HepG2 (cell line): ENCODE results near the gene ZNF652. TPM values are rescaled to one million over a fixed set of nuclear protein-coding genes. Genes with fewer than 3 reads are reported as not detected.
"Not testable (repeated sequence)": the region's sequence is repeated elsewhere in the genome, so short reads cannot be mapped to it uniquely, and the experiment has no call there.

Experiments used
- ATAC-seq: fragments of 200-7000 bp; cut with Tn5 transposase; 3 replicates; pipeline ENCODE4 v1.9.1; 2020; ENCODE audit warnings: mild to moderate bottlenecking, moderate library complexity
- BruUV-seq: library from RNA; stranded (reverse); fragments of 400-500 nt; replicated peaks from 2 replicates; lab custom pipeline; 2021; lab: Mats Ljungman, UMichigan
- CTCF ChIA-PET: fragments of 300-600 bp; formaldehyde crosslinking; extraction: SDS; loops from one replicate; lab custom pipeline; 2021; ENCODE audit warnings: low total read pairs, inconsistent platforms, low intra/inter-chr PET ratio; lab: Yijun Ruan, JAX
- POLR2A ChIA-PET: fragments of 350-600 bp; sonication (Branson Sonifier 250); formaldehyde crosslinking; loops from one replicate; lab custom pipeline; 2020; ENCODE audit warnings: antibody characterized with exemption, inconsistent platforms; lab: Yijun Ruan, JAX
- DNase-seq: peaks from one replicate; pipeline ENCODE4 v3.0.0-alpha.2; 2015; ENCODE audit warnings: low spot score
- FAIRE-seq: peaks from 3 replicates; lab custom pipeline; 2011; peaks lifted over from hg19 to GRCh38; lab: Jason Lieb, UNC
- H2AFZ ChIP-seq: one replicate; pipeline ENCODE4 v1.6.1; 2011; ENCODE audit warnings: low read length, inconsistent platforms
- H3K27ac ChIP-seq: fragments of 300-600 bp; 3 replicates; pipeline ENCODE4 v1.8.0; 2011; ENCODE audit warnings: mixed run types, mild to moderate bottlenecking, mixed read lengths, low read length, inconsistent platforms; ENCODE audit not compliant: insufficient read depth; ENCODE audit errors: extremely low read length
- H3K27me3 ChIP-seq, 2 experiments: fragments of 200-600 bp in 1 of 2; 2 replicates in 1 of 2; 3 replicates in 1 of 2; pipeline versions ENCODE4 v1.6.0 to v1.8.0; 2011; ENCODE audit warnings: low read length in 2 of 2, mild to moderate bottlenecking in 2 of 2, moderate library complexity in 2 of 2, inconsistent platforms in 1 of 2; ENCODE audit not compliant: insufficient read depth in 2 of 2, control insufficient read depth in 1 of 2
- H3K36me3 ChIP-seq, 2 experiments: fragments of 200-600 bp in 1 of 2; replicated peaks in 1 of 2; 2 replicates in 1 of 2; 3 replicates in 1 of 2; pipeline versions ENCODE4 v1.5.1 to v1.8.0; 2011; ENCODE audit warnings: low read length in 2 of 2, inconsistent platforms in 1 of 2; ENCODE audit not compliant: insufficient read depth in 2 of 2, control insufficient read depth in 1 of 2
- H3K4me1 ChIP-seq: 2 replicates; pipeline ENCODE4 v1.5.1; 2012; ENCODE audit warnings: low read length, inconsistent platforms; ENCODE audit not compliant: insufficient read depth
- H3K4me2 ChIP-seq: 2 replicates; pipeline ENCODE4 v1.6.0; 2011; ENCODE audit warnings: low read depth, low read length, inconsistent platforms
- H3K4me3 ChIP-seq, 3 experiments: fragments of 200-600 bp in 1 of 3; sonication (generic), shearing (Covaris generic) in 1 of 3; replicated peaks in 1 of 3; 2 replicates each; pipeline ENCODE4 v1.5.1; 2011 to 2016; ENCODE audit warnings: low read length in 3 of 3, inconsistent platforms in 2 of 3, low read depth in 2 of 3, mild to moderate bottlenecking in 2 of 3, control low read depth in 1 of 3, mixed read lengths in 1 of 3; ENCODE audit not compliant: insufficient read depth in 1 of 3
- H3K79me2 ChIP-seq: one replicate; pipeline ENCODE4 v1.6.1; 2011; ENCODE audit warnings: low read length, inconsistent platforms; ENCODE audit not compliant: insufficient read depth
- H3K9ac ChIP-seq: 2 replicates; pipeline ENCODE4 v1.6.0; 2011; ENCODE audit warnings: mild to moderate bottlenecking, low read depth, low read length, inconsistent platforms; ENCODE audit not compliant: insufficient read depth
- H3K9me3 ChIP-seq: 2 replicates; pipeline ENCODE4 v1.5.1; 2012; ENCODE audit warnings: mild to moderate bottlenecking, low read length
- H4K20me1 ChIP-seq: 2 replicates; pipeline ENCODE4 v1.6.0; 2011; ENCODE audit warnings: inconsistent platforms, mild to moderate bottlenecking, low read length, moderate library complexity; ENCODE audit not compliant: insufficient read depth
- ATF4 ChIP-seq, 2 experiments: fragments of 450-650 bp in 1 of 2; sonication (generic) in 1 of 2; formaldehyde crosslinking; IDR thresholded peaks; 2 replicates each; pipeline versions ENCODE4 v1.5.0 to v1.8.0; 2020 to 2022; ENCODE audit warnings: mild to moderate bottlenecking in 1 of 2, missing genetic modification reagents in 1 of 2
- BHLHE40 ChIP-seq: IDR thresholded peaks from 2 replicates; pipeline ENCODE4 v1.6.1; 2011; ENCODE audit warnings: low read length, improper control_type of control experiment
- ELF4 ChIP-seq: sonication (generic); formaldehyde crosslinking; IDR thresholded peaks from 2 replicates; pipeline ENCODE4 v1.5.0; 2020; ENCODE audit warnings: missing genetic modification reagents, mild to moderate bottlenecking, moderate library complexity, borderline replicate concordance
- FOSL2 ChIP-seq: sonication (generic); formaldehyde crosslinking; IDR thresholded peaks from 2 replicates; pipeline ENCODE4 v1.4.0; 2020; ENCODE audit warnings: missing genetic modification reagents
- GATAD1 ChIP-seq: IDR thresholded peaks from 2 replicates; pipeline ENCODE4 v1.6.1; 2016; ENCODE audit warnings: missing genetic modification reagents, missing compliant biosample characterization
- HMG20A ChIP-seq: IDR thresholded peaks from 2 replicates; pipeline ENCODE4 v1.6.1; 2016; ENCODE audit warnings: borderline replicate concordance
- JUN ChIP-seq: sonication (generic); formaldehyde crosslinking; IDR thresholded peaks from 2 replicates; pipeline ENCODE4 v1.4.0; 2020; ENCODE audit warnings: mild to moderate bottlenecking, missing genetic modification reagents
- KLF13 ChIP-seq: sonication (generic); formaldehyde crosslinking; IDR thresholded peaks from 2 replicates; pipeline ENCODE4 v1.4.0; 2020; ENCODE audit warnings: mild to moderate bottlenecking, missing genetic modification reagents
- MAFG ChIP-seq: sonication (generic); formaldehyde crosslinking; IDR thresholded peaks from 2 replicates; pipeline ENCODE4 v1.5.1; 2020; ENCODE audit warnings: mild to moderate bottlenecking, missing genetic modification reagents
- RBM39 ChIP-seq: fragments of 200-400 bp; formaldehyde crosslinking; IDR thresholded peaks from one replicate; pipeline ENCODE4 v1.6.1; 2018; ENCODE audit warnings: antibody characterized with exemption, mild to moderate bottlenecking, low read depth, low read length; ENCODE audit not compliant: poor library complexity, severe bottlenecking
- REST ChIP-seq, 2 experiments: IDR thresholded peaks; 2 replicates each; pipeline ENCODE4 v1.6.1; 2011 to 2012; ENCODE audit warnings: low read length in 2 of 2, borderline replicate concordance in 1 of 2, low read depth in 1 of 2, mild to moderate bottlenecking in 1 of 2, moderate library complexity in 1 of 2
- SIN3A ChIP-seq: IDR thresholded peaks from 2 replicates; pipeline ENCODE4 v1.6.1; 2011; ENCODE audit warnings: low read depth, mild to moderate bottlenecking, control low read depth, low read length, borderline replicate concordance
- ZMYM2 ChIP-seq: sonication (generic); formaldehyde crosslinking; IDR thresholded peaks from 2 replicates; pipeline ENCODE4 v1.8.0; 2022; ENCODE audit warnings: mild to moderate bottlenecking, missing genetic modification reagents
- ZNF10 ChIP-seq: sonication (generic); formaldehyde crosslinking; IDR thresholded peaks from 2 replicates; pipeline ENCODE4 v1.4.0; 2020; ENCODE audit warnings: mild to moderate bottlenecking, low read depth, missing genetic modification reagents, borderline replicate concordance
- ZNF121 ChIP-seq: sonication (generic); formaldehyde crosslinking; IDR thresholded peaks from 2 replicates; pipeline ENCODE4 v1.5.0; 2020; ENCODE audit warnings: mild to moderate bottlenecking, missing genetic modification reagents
- ZNF180 ChIP-seq: sonication (generic); formaldehyde crosslinking; IDR thresholded peaks from 2 replicates; pipeline ENCODE4 v1.4.0; 2020; ENCODE audit warnings: low read depth, missing genetic modification reagents, borderline replicate concordance
- ZNF460 ChIP-seq: sonication (generic); formaldehyde crosslinking; IDR thresholded peaks from 2 replicates; pipeline ENCODE4 v1.5.1; 2020; ENCODE audit warnings: missing genetic modification reagents, mild to moderate bottlenecking, borderline replicate concordance
- ZNF614 ChIP-seq: IDR thresholded peaks from 2 replicates; pipeline ENCODE4 v1.6.1; 2018; ENCODE audit warnings: missing biosample characterization, missing genetic modification reagents, inconsistent platforms, borderline replicate concordance
- ZNF776 ChIP-seq: sonication (generic); formaldehyde crosslinking; IDR thresholded peaks from 2 replicates; pipeline ENCODE4 v1.4.0; 2020; ENCODE audit warnings: mild to moderate bottlenecking, missing genetic modification reagents
- ZNF781 ChIP-seq: sonication (generic); formaldehyde crosslinking; IDR thresholded peaks from 2 replicates; pipeline ENCODE4 v1.5.1; 2020; ENCODE audit warnings: borderline replicate concordance, mild to moderate bottlenecking, missing genetic modification reagents; ENCODE audit errors: not compliant biosample characterization
- WGBS: methylation state at CpG from one replicate; pipeline ENCODE4 v1.1.6; 2017; ENCODE audit warnings: low lambda C conversion rate; 5-methylcytosine and 5-hydroxymethylcytosine counted together
- in situ Hi-C: cut with HindIII; loops from 2 replicates; pipeline ENCODE4 v1.10.0; 2017; ENCODE audit warnings: low pct_unique_long_range_greater_than_20kb; ENCODE audit not compliant: extremely low pct_ligation_motif_present
- intact Hi-C: fragments of 100-400 bp; cut with micrococcal nuclease; formaldehyde crosslinking; loops from one replicate; pipeline ENCODE4 v1.10.0; 2022; ENCODE audit not compliant: unreplicated experiment
- polyA plus RNA-seq, 8 experiments: library from polyadenylated mRNA; depleted of rRNA in 3 of 8; stranded (reverse) in 7 of 8; unstranded in 1 of 8; fragments of >200 nt; fragmentation: Illumina TruSeq in 4 of 8; extraction: Trizol in 4 of 8; gene quantifications; 2 replicates each; pipeline versions ENCODE4 v1.2.1 to v1.2.3, GENCODE V29; 2011 to 2016; ENCODE audit warnings: low read depth in 4 of 8, missing spikeins in 1 of 8, mixed read lengths in 1 of 8; ENCODE audit not compliant: insufficient read depth in 1 of 8
- total RNA-seq, 5 experiments: library from RNA; depleted of rRNA; stranded (reverse); fragments of >200 nt; fragmentation: Illumina TruSeq; extraction: Trizol; gene quantifications; 2 replicates each; pipeline ENCODE4 v1.2.3, GENCODE V29; 2016; ENCODE audit warnings: low read depth in 1 of 5
- TF ChIP-seq, protein P1 (sequence below): IDR thresholded peaks from 2 replicates; pipeline ENCODE4 v1.6.1; 2016

ZNF652 gene
- total and polyA plus RNA-seq, 2 of the 13 experiments (the other 11 are each of a cell fraction or from before 2014, with no cell fraction given), result 16.2 to 30.2 TPM

GRCh38 chr17:49277638-49278037 is 84.4 kb downstream of the ZNF652 start (continued):
- TF ChIP-seq ELF4 (CRISPR knock-in tag) (no peak), KLF13 (CRISPR knock-in tag) (no peak), SIN3A (no peak), ZMYM2 (CRISPR knock-in tag) (0 out of 2 replicates have a peak, but pooled peaks have one; percentile 21), RBM39 (no peak), ZNF781 (CRISPR knock-in tag) (no peak), HMG20A (CRISPR knock-in tag) (0 out of 2 replicates have a peak, but pooled peaks have one; percentile 20), BHLHE40 (peak; percentile 79), ZNF10 (CRISPR knock-in tag) (no peak), ZNF776 (no peak), JUN (no peak), GATAD1 (CRISPR knock-in tag) (no peak), ZNF180 (CRISPR knock-in tag) (no peak), ZNF460 (peak; percentile 85), MAFG (CRISPR knock-in tag) (no peak), ATF4 (CRISPR knock-in tag; IDR thresholded peaks at IDR 0.05) (0 out of 4 replicates have a peak, but pooled peaks of 1 of the 2 experiments have one; percentile 29), ZNF614 (CRISPR knock-in tag) (no peak), ZNF121 (no peak), FOSL2 (CRISPR knock-in tag) (peak; percentile 43; the same call in 1 of the 2 replicates), REST (IDR thresholded peaks at IDR 0.05; ENCODE audit: borderline replicate concordance in 1 of 2, low read depth in 1 of 2, low read length in 2 of 2) (no peak)
- TF ChIP-seq, protein P1, sequence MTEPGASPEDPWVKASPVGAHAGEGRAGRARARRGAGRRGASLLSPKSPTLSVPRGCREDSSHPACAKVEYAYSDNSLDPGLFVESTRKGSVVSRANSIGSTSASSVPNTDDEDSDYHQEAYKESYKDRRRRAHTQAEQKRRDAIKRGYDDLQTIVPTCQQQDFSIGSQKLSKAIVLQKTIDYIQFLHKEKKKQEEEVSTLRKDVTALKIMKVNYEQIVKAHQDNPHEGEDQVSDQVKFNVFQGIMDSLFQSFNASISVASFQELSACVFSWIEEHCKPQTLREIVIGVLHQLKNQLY (CRISPR knock-in tag), result no peak

- DNase-seq, CTCF ChIA-PET, H3K9me3 ChIP-seq, H3K4me2 ChIP-seq, H3K27ac ChIP-seq, H3K36me3 ChIP-seq, H3K27me3 ChIP-seq, ATAC-seq, intact Hi-C loops, H3K9ac ChIP-seq, H2AFZ ChIP-seq, H4K20me1 ChIP-seq, in situ Hi-C loops, POLR2A ChIA-PET, BruUV-seq, FAIRE-seq, H3K79me2 ChIP-seq, H3K4me3 ChIP-seq: not testable (repeated sequence)
- 63% methylated on average over 12 of the region's 12 CpGs for WGBS
- peaks cover 12% of the 10 kb centered on the region for H3K4me1 ChIP-seq
These were observed 86.1 kb downstream of the ZNF652 start for GRCh38 chr17:49275981-49276380.
